ENCODE results near the gene TROAP.
A peak's percentile ranks its signal among the peaks of the same experiment; 100 is the strongest.

The TROAP gene

GRCh38 chr12:49345051-49345824, 22.2 kb downstream of the TROAP start:
- Histone ChIP-seq H3K18ac (ENCODE audit: low read length) (no peak overlapping the region), H3K14ac (ENCODE audit: low read length) (no peak overlapping the region), H2AFZ (ENCODE audit: low read length) (peak overlapping the region; percentile 97), H3K27me3 (ENCODE audit: control insufficient read depth in 3 of 3, insufficient read depth in 3 of 3, low read depth in 1 of 3, low read length in 3 of 3) (peaks cover 15 to 88% (median 80%) of the 10 kb centered on the region in 3 experiments), H2AK5ac (ENCODE audit: low read depth, low read length) (no peak overlapping the region), H2BK120ac (ENCODE audit: low read depth, low read length) (peak overlapping the region; percentile 40), H3K4me3 (ENCODE audit: low read length in 2 of 2) (peak overlapping the region; percentile 20 to 33), H3K79me1 (ENCODE audit: low read depth, low read length) (no peaks in the 10 kb centered on the region), H3K9ac (ENCODE audit: low read depth, low read length, poor library complexity) (no peak overlapping the region), H3K4me1 (ENCODE audit: control insufficient read depth in 2 of 2, insufficient read depth in 1 of 2, low read depth in 1 of 2, low read length in 2 of 2) (peaks cover 36 to 50% of the 10 kb centered on the region in 2 donors), H4K8ac (ENCODE audit: low read depth, low read length) (no peak overlapping the region), H3K27ac (replicated peaks; ENCODE audit: low read length) (no peak overlapping the region), H2BK12ac (ENCODE audit: low read length) (no peak overlapping the region), H2BK15ac (ENCODE audit: low read length) (peak overlapping the region; percentile 50), H3K23ac (ENCODE audit: low read depth, low read length, poor library complexity) (peak overlapping the region; percentile 76), H3K4me2 (ENCODE audit: insufficient read depth, low read length, poor library complexity, severe bottlenecking) (peak overlapping the region; percentile 76), H4K91ac (ENCODE audit: low read depth, low read length, poor library complexity) (no peak overlapping the region), H3K9me3 (replicated peaks in 1 of 2; ENCODE audit: control insufficient read depth in 2 of 2, insufficient read depth in 1 of 2, low read depth in 1 of 2, low read length in 2 of 2) (peaks cover 0 to 3% of the 10 kb centered on the region in 2 donors), H3K4ac (ENCODE audit: low read length) (no peak overlapping the region), H3K36me3 (replicated peaks in 1 of 2; ENCODE audit: control insufficient read depth in 2 of 2, insufficient read depth in 2 of 2, low read length in 2 of 2) (no peaks in the 10 kb centered on the region), H2BK5ac (ENCODE audit: low read length) (no peak overlapping the region)
- DNase-seq (ENCODE audit: low spot score), result no peak
- WGBS, 2 donors (ENCODE audit: extremely low coverage in 2 of 2, insufficient read length in 2 of 2, insufficient replicate concordance in 1 of 2), result no CpG with 5 or more reads among the region's 70 CpGs

- Histone ChIP-seq H3K4me1 (ENCODE audit: control insufficient read depth in 2 of 2, insufficient read depth in 1 of 2, low read depth in 1 of 2, low read length in 2 of 2) (peaks cover 31 to 42% of the 10 kb centered on the region in 2 donors), H3K23ac (ENCODE audit: low read depth, low read length, poor library complexity) (peak overlapping the region; percentile 76), H3K27ac (replicated peaks; ENCODE audit: low read length) (no peak overlapping the region), H2BK5ac (ENCODE audit: low read length) (no peak overlapping the region), H2BK120ac (ENCODE audit: low read depth, low read length) (peak overlapping the region; percentile 40), H3K14ac (ENCODE audit: low read length) (no peak overlapping the region), H4K8ac (ENCODE audit: low read depth, low read length) (no peak overlapping the region), H2AFZ (ENCODE audit: low read length) (peak overlapping the region; percentile 97), H3K4me3 (ENCODE audit: low read length in 2 of 2) (peak overlapping the region; percentile 33 to 48), H3K79me1 (ENCODE audit: low read depth, low read length) (no peaks in the 10 kb centered on the region), H3K18ac (ENCODE audit: low read length) (peak overlapping the region; percentile 66), H4K91ac (ENCODE audit: low read depth, low read length, poor library complexity) (no peak overlapping the region), H2AK5ac (ENCODE audit: low read depth, low read length) (peak overlapping the region; percentile 33), H3K36me3 (replicated peaks in 1 of 2; ENCODE audit: control insufficient read depth in 2 of 2, insufficient read depth in 2 of 2, low read length in 2 of 2) (no peaks in the 10 kb centered on the region), H2BK12ac (ENCODE audit: low read length) (no peak overlapping the region), H3K9me3 (replicated peaks in 1 of 2; ENCODE audit: control insufficient read depth in 2 of 2, insufficient read depth in 1 of 2, low read depth in 1 of 2, low read length in 2 of 2) (peaks cover 0 to 3% of the 10 kb centered on the region in 2 donors), H2BK15ac (ENCODE audit: low read length) (peak overlapping the region; percentile 50), H3K4me2 (ENCODE audit: insufficient read depth, low read length, poor library complexity, severe bottlenecking) (peak overlapping the region; percentile 76), H3K4ac (ENCODE audit: low read length) (no peak overlapping the region), H3K9ac (ENCODE audit: low read depth, low read length, poor library complexity) (no peak overlapping the region), H3K27me3 (ENCODE audit: control insufficient read depth in 3 of 3, insufficient read depth in 3 of 3, low read depth in 1 of 3, low read length in 3 of 3) (peaks cover 15 to 81% (median 72%) of the 10 kb centered on the region in 3 experiments)
- DNase-seq (ENCODE audit: low spot score), result no peak
- no CpG with 5 or more reads among the region's 61 CpGs for WGBS, 2 donors (ENCODE audit: extremely low coverage in 2 of 2, insufficient read length in 2 of 2, insufficient replicate concordance in 1 of 2)
Observed at GRCh38 chr12:49345825-49346658, 23.0 kb downstream of the TROAP start.

DNA sequence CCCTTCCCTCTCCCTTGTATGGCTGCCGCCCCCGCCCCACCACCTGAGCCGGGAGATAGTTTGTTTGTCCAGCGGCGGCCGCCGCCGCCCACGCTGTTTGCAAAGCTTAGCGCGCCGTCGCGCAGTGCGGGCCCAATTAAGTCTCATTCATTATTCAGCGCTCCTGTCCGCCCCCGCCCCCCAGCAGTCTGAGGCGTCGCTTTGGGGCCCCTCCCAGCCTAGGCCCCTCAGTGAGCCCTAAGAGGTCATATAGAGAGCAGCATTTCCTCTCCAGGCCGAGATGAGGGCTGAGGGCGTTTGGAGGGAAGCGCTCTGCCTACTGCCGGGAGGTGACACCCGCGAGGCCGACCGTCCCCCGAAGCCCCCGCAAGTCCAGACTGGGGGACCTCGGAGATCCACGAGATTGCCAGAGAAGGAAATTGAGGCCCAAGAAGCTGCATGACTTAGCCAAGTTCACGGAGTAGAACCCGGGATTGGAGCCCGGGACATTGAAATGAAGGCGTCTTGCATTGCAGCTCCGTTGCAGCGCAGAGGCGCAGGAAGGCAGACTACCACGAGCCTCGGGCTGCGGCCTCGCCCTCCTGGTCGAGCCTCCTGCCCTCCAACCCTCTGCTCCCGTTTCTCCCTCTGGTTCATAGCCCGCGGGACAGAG, 23.7 kb downstream of the TROAP start, which contains the start of gene DNAJC22:
Gene DNAJC22 (plus strand): TSS at position 230 of the 652 bp plus-strand sequence. CDS start 1,985 bp downstream, outside the sequence.
- H3K9me3 ChIP-seq (replicated peaks in 1 of 2; ENCODE audit: control insufficient read depth in 2 of 2, insufficient read depth in 1 of 2, low read depth in 1 of 2, low read length in 2 of 2), result peaks cover 0 to 3% of the 10 kb centered on the region in 2 donors
- H2BK120ac ChIP-seq (ENCODE audit: low read depth, low read length), result peak within 1 kb of the TSS; percentile 40
- H3K14ac ChIP-seq (ENCODE audit: low read length), result no peak within 1 kb of the TSS
- peaks cover 15 to 74% (median 64%) of the 10 kb centered on the region in 3 experiments for H3K27me3 ChIP-seq (ENCODE audit: control insufficient read depth in 3 of 3, insufficient read depth in 3 of 3, low read depth in 1 of 3, low read length in 3 of 3)
- peak within 1 kb of the TSS; percentile 97 for H2AFZ ChIP-seq (ENCODE audit: low read length)
- H3K9ac ChIP-seq (ENCODE audit: low read depth, low read length, poor library complexity), result no peak within 1 kb of the TSS
- no peak within 1 kb of the TSS for H3K23ac ChIP-seq (ENCODE audit: low read depth, low read length, poor library complexity)
- H2BK5ac ChIP-seq (ENCODE audit: low read length), result no peak within 1 kb of the TSS
- peak within 1 kb of the TSS; percentile 66 for H3K18ac ChIP-seq (ENCODE audit: low read length)
- peaks cover 23 to 35% of the 10 kb centered on the region in 2 donors for H3K4me1 ChIP-seq (ENCODE audit: control insufficient read depth in 2 of 2, insufficient read depth in 1 of 2, low read depth in 1 of 2, low read length in 2 of 2)
- no peak within 1 kb of the TSS for H3K4ac ChIP-seq (ENCODE audit: low read length)
- H2AK5ac ChIP-seq (ENCODE audit: low read depth, low read length), result peak within 1 kb of the TSS; percentile 33
- H2BK15ac ChIP-seq (ENCODE audit: low read length), result peak within 1 kb of the TSS; percentile 50
- H3K79me1 ChIP-seq (ENCODE audit: low read depth, low read length), result no peaks in the 10 kb centered on the region
- no peak within 1 kb of the TSS for H2BK12ac ChIP-seq (ENCODE audit: low read length)
- H4K8ac ChIP-seq (ENCODE audit: low read depth, low read length), result no peak within 1 kb of the TSS
- WGBS, 2 donors (ENCODE audit: extremely low coverage in 2 of 2, insufficient read length in 2 of 2, insufficient replicate concordance in 1 of 2), result no CpG with 5 or more reads among the region's 47 CpGs
- H3K27ac ChIP-seq (replicated peaks; ENCODE audit: low read length), result no peak within 1 kb of the TSS
- no peak within 1 kb of the TSS for H4K91ac ChIP-seq (ENCODE audit: low read depth, low read length, poor library complexity)
- peak within 1 kb of the TSS; percentile 33 to 48 for H3K4me3 ChIP-seq (ENCODE audit: low read length in 2 of 2)
- no peak for DNase-seq (ENCODE audit: low spot score)
- no peaks in the 10 kb centered on the region for H3K36me3 ChIP-seq (replicated peaks in 1 of 2; ENCODE audit: control insufficient read depth in 2 of 2, insufficient read depth in 2 of 2, low read length in 2 of 2)
- peak within 1 kb of the TSS; percentile 76 for H3K4me2 ChIP-seq (ENCODE audit: insufficient read depth, low read length, poor library complexity, severe bottlenecking)

Data from neuronal stem cell (in vitro differentiated cells).